Breast epithelium (tissue), 4 donors: ENCODE data around the gene HKDC1. TPM values are rescaled to one million over a fixed set of nuclear protein-coding genes. Genes with fewer than 3 reads are reported as not detected.

ENCODE experiments used
- DNase-seq, 2 donors: peaks; one replicate each; pipeline ENCODE4 v3.0.0-alpha.2; 2019; ENCODE audit warnings: low spot score in 2 of 2
- H3K27ac ChIP-seq, 2 donors: fragments of 200-600 bp; sonication (generic) in 1 of 2; one replicate each; pipeline ENCODE4 v1.5.1; 2016 to 2019; ENCODE audit warnings: mild to moderate bottlenecking in 1 of 2
- H3K27me3 ChIP-seq, 2 donors: fragments of 200-600 bp; sonication (generic) in 1 of 2; one replicate each; pipeline versions ENCODE4 v1.5.1 to v1.6.0; 2017 to 2019; ENCODE audit warnings: control low read depth in 1 of 2, mild to moderate bottlenecking in 1 of 2
- H3K36me3 ChIP-seq: fragments of 200-600 bp; one replicate; pipeline ENCODE4 v1.5.1; 2019
- H3K4me1 ChIP-seq, 2 donors: fragments of 200-600 bp; sonication (generic); one replicate each; pipeline ENCODE4 v1.5.1; 2016 to 2019; ENCODE audit warnings: control low read depth in 1 of 2
- H3K4me3 ChIP-seq, 3 donors: fragments of 200-600 bp; sonication (generic); 1 replicate in 2 of 3; 2 replicates in 1 of 3; pipeline ENCODE4 v1.5.1; 2016 to 2019; ENCODE audit warnings: mild to moderate bottlenecking in 3 of 3, moderate library complexity in 2 of 3
- H3K9me3 ChIP-seq, 2 donors: fragments of 200-600 bp; sonication (generic) in 1 of 2; one replicate each; pipeline ENCODE4 v1.5.1; 2016 to 2019; ENCODE audit warnings: control low read depth in 1 of 2
- CTCF ChIP-seq, 3 donors: fragments of 450-650 bp; IDR thresholded peaks; one replicate each; pipeline ENCODE4 v1.5.1; 2016 to 2017; ENCODE audit warnings: antibody characterized with exemption in 3 of 3, mild to moderate bottlenecking in 3 of 3, moderate library complexity in 3 of 3
- POLR2A ChIP-seq: fragments of 450-650 bp; IDR thresholded peaks from one replicate; pipeline ENCODE4 v1.6.1; 2016; ENCODE audit warnings: antibody characterized with exemption, mild to moderate bottlenecking, moderate library complexity
- POLR2AphosphoS5 ChIP-seq, 3 donors: sonication (generic); formaldehyde crosslinking; IDR thresholded peaks; one replicate each; pipeline ENCODE4 v1.6.1; 2017; ENCODE audit warnings: antibody characterized with exemption in 3 of 3
- intact Hi-C: fragments of 100-400 bp; cut with DNase I; formaldehyde crosslinking; loops from one replicate; pipeline ENCODE4 v1.15.1; 2023; ENCODE audit warnings: low total_unique reads
- total RNA-seq, 3 donors: library from RNA; depleted of rRNA; stranded (reverse); fragments of >200 nt; gene quantifications; one replicate each; pipeline ENCODE4 v1.1.0, GENCODE V29; 2016

HKDC1 gene
- total RNA-seq, 3 donors from 2014 or later: 0.15 to 2.0 TPM; not detected in 1

GRCh38 chr10:69230128-69230527 is 10.0 kb downstream of the HKDC1 start:
- intact Hi-C loops: no loop called here
- Histone ChIP-seq H3K27ac (no peak overlapping the region), H3K27me3 (no peaks in the 10 kb centered on the region), H3K36me3 (no peaks in the 10 kb centered on the region), H3K4me1 (no peaks in the 10 kb centered on the region), H3K4me3 (no peak overlapping the region), H3K9me3 (no peaks in the 10 kb centered on the region)
- no peak for DNase-seq
- TF ChIP-seq CTCF (IDR thresholded peaks at IDR 0.05): no peak

DNA sequence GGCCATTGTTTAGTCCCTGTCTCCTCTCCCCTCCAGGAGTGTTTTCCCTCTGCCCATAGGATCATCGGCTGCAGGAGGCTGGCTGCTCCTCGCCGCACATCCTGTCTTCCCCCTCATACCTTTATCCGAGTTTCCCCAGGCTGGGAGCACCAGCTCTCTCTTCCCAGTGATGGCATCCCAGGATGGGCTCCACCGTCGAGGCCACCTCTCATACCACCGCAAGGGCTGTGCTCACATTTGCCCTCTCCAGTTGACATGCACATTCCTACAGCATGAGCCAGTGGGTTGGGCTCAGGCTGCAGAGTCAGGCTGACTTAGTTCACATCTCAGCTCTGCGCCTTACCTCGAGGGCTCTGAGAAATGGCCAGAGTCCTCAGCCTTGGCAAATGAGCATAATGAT is 12.1 kb downstream of the HKDC1 start:
- no peak for DNase-seq
- TF ChIP-seq CTCF (IDR thresholded peaks at IDR 0.05) (no peak), POLR2A (no peak), POLR2AphosphoS5 (IDR thresholded peaks at IDR 0.05) (no peak)
- no peaks in the 10 kb centered on the region for H3K9me3 ChIP-seq
- no peaks in the 10 kb centered on the region for H3K27me3 ChIP-seq
- H3K27ac ChIP-seq: no peak overlapping the region
- no peaks in the 10 kb centered on the region for H3K36me3 ChIP-seq
- no peak overlapping the region for H3K4me3 ChIP-seq
- intact Hi-C loops: no loop called here
- H3K4me1 ChIP-seq: no peaks in the 10 kb centered on the region

DNA sequence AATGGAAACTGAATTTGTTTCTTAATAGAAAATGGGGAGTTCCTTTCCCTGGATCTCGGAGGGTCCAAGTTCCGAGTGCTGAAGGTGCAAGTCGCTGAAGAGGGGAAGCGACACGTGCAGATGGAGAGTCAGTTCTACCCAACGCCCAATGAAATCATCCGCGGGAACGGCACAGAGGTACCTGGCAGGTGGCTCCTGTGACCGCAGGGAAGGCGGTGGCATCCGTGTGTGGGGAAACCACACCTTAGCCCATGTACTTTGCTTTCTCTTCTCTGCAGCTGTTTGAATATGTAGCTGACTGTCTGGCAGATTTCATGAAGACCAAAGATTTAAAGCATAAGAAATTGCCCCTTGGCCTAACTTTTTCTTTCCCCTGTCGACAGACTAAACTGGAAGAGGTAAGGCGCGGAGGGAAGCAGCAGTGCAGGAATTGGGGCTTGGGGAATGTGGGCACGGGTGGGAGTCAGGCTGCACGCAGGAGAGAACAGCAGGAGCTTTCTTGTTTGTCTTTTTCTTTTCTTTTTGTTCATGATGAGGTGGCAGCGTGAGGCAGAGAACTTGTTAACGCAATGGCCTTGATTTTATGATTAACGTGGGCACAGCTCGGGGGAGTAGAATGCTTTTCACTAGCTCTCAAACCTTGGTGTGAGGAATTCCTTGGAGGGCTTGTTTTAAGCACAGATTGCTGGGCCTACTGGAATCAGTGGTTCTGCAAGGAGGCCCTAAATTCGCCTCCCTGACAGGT is 12.8 kb downstream of the HKDC1 start:
- no peak overlapping the region for H3K27ac ChIP-seq
- no peaks in the 10 kb centered on the region for H3K27me3 ChIP-seq
- no peaks in the 10 kb centered on the region for H3K36me3 ChIP-seq
- no peak overlapping the region for H3K4me3 ChIP-seq
- intact Hi-C loops: no loop called here
- TF ChIP-seq POLR2A (no peak), POLR2AphosphoS5 (IDR thresholded peaks at IDR 0.05) (no peak), CTCF (IDR thresholded peaks at IDR 0.05) (no peak)
- H3K9me3 ChIP-seq: no peaks in the 10 kb centered on the region
- H3K4me1 ChIP-seq: no peaks in the 10 kb centered on the region
- DNase-seq: no peak

- Histone ChIP-seq H3K27ac (no peak overlapping the region), H3K36me3 (no peaks in the 10 kb centered on the region), H3K9me3 (no peaks in the 10 kb centered on the region), H3K27me3 (no peaks in the 10 kb centered on the region), H3K4me3 (no peak overlapping the region), H3K4me1 (no peaks in the 10 kb centered on the region)
- intact Hi-C loops: no loop called here
- TF ChIP-seq POLR2AphosphoS5 (IDR thresholded peaks at IDR 0.05) (no peak), CTCF (IDR thresholded peaks at IDR 0.05) (no peak), POLR2A (no peak)
- DNase-seq: no peak
Measured at GRCh38 chr10:69234447-69234846, 14.3 kb downstream of the HKDC1 start.

GRCh38 chr10:69237528-69238159 is 17.5 kb downstream of the HKDC1 start:
- intact Hi-C loops: loop anchor here (5.0 kb wide), 1 partner anchor 170 kb away; no protein-coding TSS in a partner anchor
- Histone ChIP-seq H3K36me3 (no peaks in the 10 kb centered on the region), H3K4me1 (no peaks in the 10 kb centered on the region), H3K9me3 (no peaks in the 10 kb centered on the region), H3K27ac (no peak overlapping the region), H3K27me3 (no peaks in the 10 kb centered on the region), H3K4me3 (no peak overlapping the region)
- DNase-seq: peak; percentile 75 to 89
- TF ChIP-seq POLR2A (no peak), POLR2AphosphoS5 (IDR thresholded peaks at IDR 0.05) (peak in 2 of 3 donors; percentile 22 to 27), CTCF (IDR thresholded peaks at IDR 0.05) (peak; percentile 96 to 99 (median 98))
